GM23338 (cell line): ENCODE measurements around the gene SLC2A8.

Source experiments
- CTCF ChIP-seq, 2 experiments: fragments of 200-600 bp in 1 of 2; sonication (generic) in 1 of 2; conservative IDR thresholded peaks; 2 replicates each; pipeline versions ENCODE4 v1.5.1 to v1.6.1; 2016 to 2017; ENCODE audit warnings: antibody characterized with exemption in 2 of 2, low read depth in 2 of 2, mild to moderate bottlenecking in 2 of 2, moderate library complexity in 1 of 2
- POLR2AphosphoS5 ChIP-seq: IDR thresholded peaks from 2 replicates; pipeline ENCODE4 v1.6.1; 2016; ENCODE audit warnings: antibody characterized with exemption, low read depth

GRCh38 chr9:127448112-127448805 is 51.3 kb downstream of the SLC2A8 start:
- TF ChIP-seq CTCF (conservative IDR thresholded peaks at IDR 0.05; ENCODE audit: low read depth in 2 of 2), result no peak
- TF ChIP-seq POLR2AphosphoS5, result no peak; the same call in 1 of the 2 replicates
